ENCODE measurements around the gene SDR9C7.
"Not testable (repeated sequence)": the region's sequence is repeated elsewhere in the genome, so short reads cannot be mapped to it uniquely, and the experiment has no call there.

SDR9C7 gene

DNA sequence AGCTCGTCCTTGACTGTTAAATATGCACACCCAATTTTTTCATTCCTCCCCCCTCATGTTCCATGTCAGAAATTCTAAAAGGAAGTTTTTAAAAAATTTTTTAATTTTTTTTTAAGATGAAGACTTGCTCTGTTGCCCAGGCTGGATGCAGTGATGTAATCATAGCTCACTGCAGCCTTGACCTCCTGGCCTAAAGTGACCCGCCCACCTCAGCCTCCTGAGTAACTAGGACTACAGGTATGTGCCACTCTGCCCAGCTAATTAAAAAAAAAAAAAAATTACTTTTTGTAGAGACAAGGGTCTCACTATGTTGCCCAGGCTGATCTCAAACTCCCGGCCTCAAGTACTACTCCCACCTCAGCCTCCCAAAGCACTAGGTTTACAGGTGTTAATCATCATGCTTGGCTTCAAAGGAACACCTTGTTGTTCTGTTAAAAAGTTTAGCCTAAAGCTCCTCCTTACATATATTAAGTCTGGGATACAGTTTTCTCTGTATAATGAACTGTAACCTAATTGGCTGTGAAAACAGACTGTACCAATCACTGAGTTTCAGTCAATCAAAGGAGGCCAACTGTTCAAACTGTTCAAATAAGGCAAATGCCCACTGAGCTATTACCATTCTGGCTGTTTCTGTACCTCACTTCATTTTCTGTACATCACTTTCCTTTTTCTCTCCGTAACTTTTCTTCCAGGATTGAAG, 17.8 kb downstream of the SDR9C7 start:
- no peak for DNase-seq (ENCODE audit: low read depth in 2 of 2)

- no peak for DNase-seq (ENCODE audit: low read depth in 2 of 2)
Observed at GRCh38 chr12:56914724-56915123, 19.5 kb downstream of the SDR9C7 start.

- DNase-seq (ENCODE audit: low read depth in 2 of 2) = no peak
Observed at GRCh38 chr12:56914256-56914655, 20.0 kb downstream of the SDR9C7 start.

GRCh38 chr12:56909403-56909802, 24.8 kb downstream of the SDR9C7 start:
- not testable (repeated sequence) for DNase-seq (ENCODE audit: low read depth in 2 of 2)

DNA sequence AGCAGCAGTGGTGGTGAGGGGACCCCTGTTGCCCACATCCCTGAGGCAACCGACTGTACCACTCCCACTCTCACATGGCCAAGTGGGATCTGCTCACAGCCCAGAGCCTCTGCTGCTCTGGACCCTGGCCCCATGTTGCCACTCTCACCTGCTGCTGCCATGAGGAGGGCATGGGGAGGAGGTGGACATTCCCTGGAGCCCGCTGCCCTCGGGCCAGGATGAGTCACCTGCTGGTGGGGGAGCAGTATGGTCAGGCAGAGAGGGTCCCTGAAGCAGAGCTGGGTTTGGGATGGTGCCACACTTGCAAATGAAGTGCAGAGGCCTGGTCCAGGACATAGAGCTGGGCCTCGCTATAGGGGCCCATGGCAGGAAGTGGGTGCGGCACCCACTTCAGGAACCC, 26.1 kb downstream of the SDR9C7 start:
- DNase-seq (ENCODE audit: low read depth in 2 of 2) = no peak

GRCh38 chr12:56905852-56906251, 28.4 kb downstream of the SDR9C7 start:
- DNase-seq (ENCODE audit: low read depth in 2 of 2) = no peak

GRCh38 chr12:56903374-56903773, 30.8 kb downstream of the SDR9C7 start:
- no peak for DNase-seq (ENCODE audit: low read depth in 2 of 2)

DNA sequence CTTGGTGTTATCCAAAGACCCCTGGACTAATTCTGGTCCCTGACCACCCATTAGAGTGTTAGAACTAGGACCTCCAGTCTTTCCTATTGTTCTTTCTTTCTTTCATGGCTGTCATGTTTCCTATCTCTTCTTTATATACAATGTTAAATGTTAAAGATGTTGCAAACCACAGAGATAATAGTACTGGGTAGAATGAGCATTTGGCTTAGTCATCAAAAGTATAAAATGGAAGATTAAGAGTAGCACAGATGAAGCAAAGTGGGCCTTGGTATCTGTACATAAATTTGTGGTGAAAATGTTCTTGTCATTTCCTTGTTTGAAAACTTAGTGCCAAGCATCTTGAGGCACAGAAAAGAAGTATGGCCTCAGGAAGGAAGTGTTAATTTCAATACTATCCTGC, 32.9 kb downstream of the SDR9C7 start:
- DNase-seq (ENCODE audit: low read depth in 2 of 2) = not testable (repeated sequence)

- DNase-seq (ENCODE audit: low read depth in 2 of 2) = no peak
Observed at GRCh38 chr12:56900583-56900982, 33.6 kb downstream of the SDR9C7 start.

- DNase-seq (ENCODE audit: low read depth in 2 of 2) = no peak
Observed at GRCh38 chr12:56898938-56899337, 35.3 kb downstream of the SDR9C7 start.

GRCh38 chr12:56897844-56898361, 36.3 kb downstream of the SDR9C7 start:
- DNase-seq (ENCODE audit: low read depth in 2 of 2) = no peak

DNA sequence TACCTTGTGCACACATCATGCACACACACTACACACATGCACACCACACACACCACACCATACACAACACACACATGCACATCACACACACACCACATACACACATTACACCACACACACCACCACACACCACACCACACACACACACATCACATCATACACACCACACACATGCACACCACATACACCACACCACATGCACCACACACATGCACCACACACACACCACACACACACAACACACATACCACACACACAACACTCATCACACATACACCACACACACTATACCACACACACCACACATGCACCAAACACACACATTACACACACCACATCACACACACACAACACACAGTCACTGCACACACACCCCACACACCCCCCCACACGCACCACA, 38.1 kb downstream of the SDR9C7 start:
- no peak for DNase-seq (ENCODE audit: low read depth in 2 of 2)

DNA sequence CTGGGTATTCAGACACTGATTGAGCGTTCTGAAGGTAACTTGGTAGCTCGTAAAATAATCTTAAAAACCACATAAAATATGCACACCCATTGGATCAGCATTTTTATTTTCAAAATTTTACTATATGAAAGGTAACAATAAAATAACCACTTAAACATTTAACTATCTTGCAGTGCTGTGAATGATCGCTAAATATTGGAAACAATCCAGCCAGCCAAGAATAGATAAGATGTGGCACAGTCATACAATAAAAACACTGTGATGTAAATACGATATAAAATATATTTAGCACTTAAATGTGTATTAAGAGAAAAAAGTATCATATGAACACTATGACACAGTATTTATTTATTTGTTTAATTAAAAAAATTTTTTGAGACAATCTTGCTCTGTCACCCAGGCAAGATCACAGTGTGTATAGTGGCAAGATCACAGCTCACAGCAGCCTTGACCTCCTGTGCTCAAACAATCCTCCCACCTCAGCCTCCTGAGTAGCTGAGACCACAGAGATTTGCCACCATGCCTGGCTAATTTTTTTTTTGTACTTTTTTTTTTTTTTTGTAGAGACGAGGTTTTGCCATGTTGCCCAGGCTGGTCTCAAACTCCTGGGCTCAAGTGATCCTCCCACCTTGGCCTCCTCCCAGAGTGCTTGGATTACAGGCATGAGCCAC, 39.4 kb downstream of the SDR9C7 start:
- DNase-seq (ENCODE audit: low read depth in 2 of 2) = no peak

GRCh38 chr12:56891885-56892284, 42.3 kb downstream of the SDR9C7 start:
- not testable (repeated sequence) for DNase-seq (ENCODE audit: low read depth in 2 of 2)

DNA sequence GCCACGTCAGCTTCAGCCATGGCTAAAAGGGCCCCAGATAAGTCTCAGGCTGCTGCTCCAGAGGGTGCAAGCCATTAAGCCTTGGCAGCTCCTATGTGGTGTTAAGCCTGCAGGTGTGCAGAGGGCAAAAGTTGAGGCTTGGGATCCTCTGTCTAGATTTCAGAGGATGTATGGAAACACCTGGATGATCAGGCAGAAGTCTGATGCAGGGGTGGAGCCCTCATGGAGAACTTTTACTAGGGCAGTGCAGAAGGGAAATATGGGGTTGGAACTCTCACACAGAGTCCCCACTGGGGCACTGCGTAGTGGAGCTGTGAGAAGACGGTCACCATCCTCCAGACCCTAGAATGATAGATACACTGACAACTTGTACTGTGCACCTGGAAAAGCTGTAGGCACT, 47.9 kb downstream of the SDR9C7 start:
- no peak for DNase-seq (ENCODE audit: low read depth in 2 of 2)

DNA sequence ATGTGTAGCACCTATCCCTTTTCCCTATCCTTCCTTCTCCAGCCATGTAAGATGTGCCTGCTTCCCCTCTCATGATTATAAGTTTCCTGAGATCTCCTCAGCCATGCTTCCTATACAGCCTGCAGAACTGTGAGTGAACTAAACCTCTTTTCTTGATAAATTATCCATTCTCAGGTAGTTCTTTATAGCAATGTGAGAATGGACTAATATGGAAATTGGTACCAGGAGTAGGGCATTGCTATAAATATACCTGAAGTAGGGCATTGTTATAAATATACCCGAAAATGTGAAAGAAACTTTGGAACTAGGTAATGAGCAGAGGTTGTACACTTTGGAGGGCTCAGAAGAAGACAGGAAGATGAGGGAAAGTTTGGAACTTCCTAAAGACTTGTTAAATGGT, 48.9 kb downstream of the SDR9C7 start:
- no peak for DNase-seq (ENCODE audit: low read depth in 2 of 2)

DNA sequence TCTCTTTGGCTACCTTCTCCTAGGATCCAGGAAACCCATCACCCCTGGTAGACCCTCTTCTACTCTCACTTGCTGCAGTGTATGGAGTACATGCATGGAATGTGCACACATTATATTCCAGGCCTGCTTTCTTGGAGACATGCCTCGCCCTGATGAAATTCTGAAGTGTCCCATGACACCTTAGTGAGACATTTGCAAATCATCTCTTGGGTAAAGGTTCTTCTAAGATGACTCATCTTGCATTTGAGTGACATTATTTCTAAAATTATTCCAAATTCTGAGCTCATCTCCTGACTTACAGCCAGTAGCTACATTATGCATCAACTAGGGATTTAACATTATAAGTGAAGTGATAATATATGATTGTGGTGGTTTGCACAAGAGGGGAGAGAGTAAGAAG, 49.8 kb downstream of the SDR9C7 start:
- DNase-seq (ENCODE audit: low read depth in 2 of 2) = no peak

DNA sequence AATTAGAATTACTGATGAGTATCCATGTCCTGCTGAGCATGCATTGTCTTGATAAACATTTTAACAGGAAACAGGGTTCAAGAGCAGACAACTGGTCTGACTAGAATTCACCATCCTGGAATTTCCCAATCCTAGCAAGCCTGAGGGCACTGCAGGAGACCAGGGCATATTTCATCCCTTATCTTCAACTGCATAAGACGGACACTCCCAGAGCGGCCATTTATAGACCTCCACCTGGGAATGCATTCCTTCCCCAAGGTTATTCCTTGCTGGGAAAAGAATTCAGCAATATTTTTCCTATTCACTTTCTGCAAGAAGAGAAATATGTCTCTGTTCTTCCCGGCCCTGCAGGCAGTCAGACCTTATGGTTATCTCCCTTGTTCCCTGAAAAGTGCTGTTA, 51.8 kb downstream of the SDR9C7 start:
- DNase-seq (ENCODE audit: low read depth in 2 of 2) = not testable (repeated sequence)

- DNase-seq (ENCODE audit: low read depth in 2 of 2) = no peak
Observed at GRCh38 chr12:56880125-56880992, 53.8 kb downstream of the SDR9C7 start.

- DNase-seq (ENCODE audit: low read depth in 2 of 2) = not testable (repeated sequence)
Observed at GRCh38 chr12:56879240-56880124, 54.7 kb downstream of the SDR9C7 start.

- DNase-seq (ENCODE audit: low read depth in 2 of 2) = no peak
Observed at GRCh38 chr12:56878010-56878339, 56.2 kb downstream of the SDR9C7 start.

Data from stimulated activated CD4-positive, alpha-beta T cell treated with anti-CD3 and anti-CD28 coated beads, Interleukin-15, amount 100 ng/mL, for 48 hours (primary cell).